HG02938 (cell line): ENCODE results near the gene FSD1.

Experiments
- ATAC-seq: cut with Tn5 transposase; IDR thresholded peaks from one replicate; pipeline ENCODE4 v1.9.1; 2021; ENCODE audit warnings: mild to moderate bottlenecking, moderate library complexity; ENCODE audit not compliant: unreplicated experiment

The FSD1 gene

GRCh38 chr19:4362101-4362828 is 57.9 kb downstream of the FSD1 start:
- no peak for ATAC-seq

- ATAC-seq: no peak
Measured at GRCh38 chr19:4362831-4363545, 58.6 kb downstream of the FSD1 start.

GRCh38 chr19:4363571-4364304 is 59.3 kb downstream of the FSD1 start:
- no peak for ATAC-seq

- no peak for ATAC-seq
Measured at GRCh38 chr19:4365341-4365740, 60.9 kb downstream of the FSD1 start.

- ATAC-seq: no peak
Measured at GRCh38 chr19:4365791-4366665, 61.6 kb downstream of the FSD1 start.

GRCh38 chr19:4366666-4367335 is 62.4 kb downstream of the FSD1 start:
- no peak for ATAC-seq

- ATAC-seq: no peak
Measured at GRCh38 chr19:4367336-4367723, 62.9 kb downstream of the FSD1 start.

GRCh38 chr19:4367781-4368127 is 63.4 kb downstream of the FSD1 start:
- no peak for ATAC-seq

- no peak for ATAC-seq
Measured at GRCh38 chr19:4368128-4368820, 63.9 kb downstream of the FSD1 start.

GRCh38 chr19:4369109-4369887 is 64.9 kb downstream of the FSD1 start:
- peak; percentile 46 for ATAC-seq

- ATAC-seq: no peak
Measured at GRCh38 chr19:4369888-4370260, 65.5 kb downstream of the FSD1 start.

GRCh38 chr19:4370418-4371041 is 66.1 kb downstream of the FSD1 start:
- ATAC-seq: no peak

- no peak for ATAC-seq
Measured at GRCh38 chr19:4371247-4372164, 67.1 kb downstream of the FSD1 start.

- ATAC-seq: no peak
Measured at GRCh38 chr19:4372165-4373012, 68.0 kb downstream of the FSD1 start.

GRCh38 chr19:4373013-4373367 is 68.6 kb downstream of the FSD1 start:
- ATAC-seq: no peak
